HepG2 (cell line): ENCODE data around the gene RHBDL1. TPM values are rescaled to one million over a fixed set of nuclear protein-coding genes. Genes with fewer than 3 reads are reported as not detected.

Experiments used
- ATAC-seq: fragments of 200-7000 bp; cut with Tn5 transposase; 3 replicates; pipeline ENCODE4 v1.9.1; 2020; ENCODE audit warnings: mild to moderate bottlenecking, moderate library complexity
- BruUV-seq: library from RNA; stranded (reverse); fragments of 400-500 nt; replicated peaks from 2 replicates; lab custom pipeline; 2021; lab: Mats Ljungman, UMichigan
- CTCF ChIA-PET: fragments of 300-600 bp; formaldehyde crosslinking; extraction: SDS; loops from one replicate; lab custom pipeline; 2021; ENCODE audit warnings: low total read pairs, inconsistent platforms, low intra/inter-chr PET ratio; lab: Yijun Ruan, JAX
- POLR2A ChIA-PET: fragments of 350-600 bp; sonication (Branson Sonifier 250); formaldehyde crosslinking; loops from one replicate; lab custom pipeline; 2020; ENCODE audit warnings: antibody characterized with exemption, inconsistent platforms; lab: Yijun Ruan, JAX
- DNase-seq: peaks from one replicate; pipeline ENCODE4 v3.0.0-alpha.2; 2015; ENCODE audit warnings: low spot score
- FAIRE-seq: peaks from 3 replicates; lab custom pipeline; 2011; peaks lifted over from hg19 to GRCh38; lab: Jason Lieb, UNC
- H2AFZ ChIP-seq: one replicate; pipeline ENCODE4 v1.6.1; 2011; ENCODE audit warnings: low read length, inconsistent platforms
- H3K27ac ChIP-seq: fragments of 300-600 bp; 3 replicates; pipeline ENCODE4 v1.8.0; 2011; ENCODE audit warnings: mixed run types, mild to moderate bottlenecking, mixed read lengths, low read length, inconsistent platforms; ENCODE audit not compliant: insufficient read depth; ENCODE audit errors: extremely low read length
- H3K27me3 ChIP-seq, 2 experiments: fragments of 200-600 bp in 1 of 2; 2 replicates in 1 of 2; 3 replicates in 1 of 2; pipeline versions ENCODE4 v1.6.0 to v1.8.0; 2011; ENCODE audit warnings: low read length in 2 of 2, mild to moderate bottlenecking in 2 of 2, moderate library complexity in 2 of 2, inconsistent platforms in 1 of 2; ENCODE audit not compliant: insufficient read depth in 2 of 2, control insufficient read depth in 1 of 2
- H3K36me3 ChIP-seq, 2 experiments: fragments of 200-600 bp in 1 of 2; replicated peaks in 1 of 2; 2 replicates in 1 of 2; 3 replicates in 1 of 2; pipeline versions ENCODE4 v1.5.1 to v1.8.0; 2011; ENCODE audit warnings: low read length in 2 of 2, inconsistent platforms in 1 of 2; ENCODE audit not compliant: insufficient read depth in 2 of 2, control insufficient read depth in 1 of 2
- H3K4me1 ChIP-seq: 2 replicates; pipeline ENCODE4 v1.5.1; 2012; ENCODE audit warnings: low read length, inconsistent platforms; ENCODE audit not compliant: insufficient read depth
- H3K4me2 ChIP-seq: 2 replicates; pipeline ENCODE4 v1.6.0; 2011; ENCODE audit warnings: low read depth, low read length, inconsistent platforms
- H3K4me3 ChIP-seq, 3 experiments: fragments of 200-600 bp in 1 of 3; sonication (generic), shearing (Covaris generic) in 1 of 3; replicated peaks in 1 of 3; 2 replicates each; pipeline ENCODE4 v1.5.1; 2011 to 2016; ENCODE audit warnings: low read length in 3 of 3, inconsistent platforms in 2 of 3, low read depth in 2 of 3, mild to moderate bottlenecking in 2 of 3, control low read depth in 1 of 3, mixed read lengths in 1 of 3; ENCODE audit not compliant: insufficient read depth in 1 of 3
- H3K79me2 ChIP-seq: one replicate; pipeline ENCODE4 v1.6.1; 2011; ENCODE audit warnings: low read length, inconsistent platforms; ENCODE audit not compliant: insufficient read depth
- H3K9ac ChIP-seq: 2 replicates; pipeline ENCODE4 v1.6.0; 2011; ENCODE audit warnings: mild to moderate bottlenecking, low read depth, low read length, inconsistent platforms; ENCODE audit not compliant: insufficient read depth
- H3K9me3 ChIP-seq: 2 replicates; pipeline ENCODE4 v1.5.1; 2012; ENCODE audit warnings: mild to moderate bottlenecking, low read length
- H4K20me1 ChIP-seq: 2 replicates; pipeline ENCODE4 v1.6.0; 2011; ENCODE audit warnings: inconsistent platforms, mild to moderate bottlenecking, low read length, moderate library complexity; ENCODE audit not compliant: insufficient read depth
- FOXC1 ChIP-seq: sonication (generic); formaldehyde crosslinking; IDR thresholded peaks from 2 replicates; pipeline ENCODE4 v1.8.0; 2022; ENCODE audit warnings: mild to moderate bottlenecking, missing genetic modification reagents, borderline replicate concordance
- HNRNPK ChIP-seq: fragments of 200-400 bp; formaldehyde crosslinking; IDR thresholded peaks from 2 replicates; pipeline ENCODE4 v1.6.1; 2018; ENCODE audit warnings: low read length, low read depth, moderate library complexity, mild to moderate bottlenecking; ENCODE audit not compliant: poor library complexity, severe bottlenecking
- NKX3-1 ChIP-seq: sonication (generic); formaldehyde crosslinking; IDR thresholded peaks from 2 replicates; pipeline ENCODE4 v1.5.0; 2020; ENCODE audit warnings: missing genetic modification reagents
- SIX1 ChIP-seq: sonication (generic); formaldehyde crosslinking; IDR thresholded peaks from 2 replicates; pipeline ENCODE4 v1.4.0; 2020; ENCODE audit warnings: missing genetic modification reagents, borderline replicate concordance
- TBP ChIP-seq: sonication (generic); formaldehyde crosslinking; IDR thresholded peaks from 2 replicates; pipeline ENCODE4 v1.5.0; 2020; ENCODE audit warnings: missing genetic modification reagents
- YEATS4 ChIP-seq: sonication (generic); formaldehyde crosslinking; IDR thresholded peaks from 2 replicates; pipeline ENCODE4 v1.4.0; 2020; ENCODE audit warnings: missing genetic modification reagents, borderline replicate concordance
- ZNF143 ChIP-seq: sonication (generic); formaldehyde crosslinking; IDR thresholded peaks from 2 replicates; pipeline ENCODE4 v1.4.0; 2020; ENCODE audit warnings: missing genetic modification reagents
- WGBS: methylation state at CpG from one replicate; pipeline ENCODE4 v1.1.6; 2017; ENCODE audit warnings: low lambda C conversion rate; 5-methylcytosine and 5-hydroxymethylcytosine counted together
- in situ Hi-C: cut with HindIII; loops from 2 replicates; pipeline ENCODE4 v1.10.0; 2017; ENCODE audit warnings: low pct_unique_long_range_greater_than_20kb; ENCODE audit not compliant: extremely low pct_ligation_motif_present
- intact Hi-C: fragments of 100-400 bp; cut with micrococcal nuclease; formaldehyde crosslinking; loops from one replicate; pipeline ENCODE4 v1.10.0; 2022; ENCODE audit not compliant: unreplicated experiment
- polyA plus RNA-seq, 8 experiments: library from polyadenylated mRNA; depleted of rRNA in 3 of 8; stranded (reverse) in 7 of 8; unstranded in 1 of 8; fragments of >200 nt; fragmentation: Illumina TruSeq in 4 of 8; extraction: Trizol in 4 of 8; gene quantifications; 2 replicates each; pipeline versions ENCODE4 v1.2.1 to v1.2.3, GENCODE V29; 2011 to 2016; ENCODE audit warnings: low read depth in 4 of 8, missing spikeins in 1 of 8, mixed read lengths in 1 of 8; ENCODE audit not compliant: insufficient read depth in 1 of 8
- total RNA-seq, 5 experiments: library from RNA; depleted of rRNA; stranded (reverse); fragments of >200 nt; fragmentation: Illumina TruSeq; extraction: Trizol; gene quantifications; 2 replicates each; pipeline ENCODE4 v1.2.3, GENCODE V29; 2016; ENCODE audit warnings: low read depth in 1 of 5
- TF ChIP-seq, protein P1 (sequence below): sonication (generic); formaldehyde crosslinking; IDR thresholded peaks from 2 replicates; pipeline ENCODE4 v1.4.0; 2020; ENCODE audit warnings: missing genetic modification reagents
- TF ChIP-seq, protein P2 (sequence below): sonication (generic); formaldehyde crosslinking; IDR thresholded peaks from 2 replicates; pipeline ENCODE4 v1.4.0; 2020; ENCODE audit warnings: low read depth, missing genetic modification reagents
- TF ChIP-seq, protein P3 (sequence below): sonication (generic); formaldehyde crosslinking; IDR thresholded peaks from 2 replicates; pipeline ENCODE4 v1.9.0; 2022; ENCODE audit warnings: low read depth, missing genetic modification reagents

Gene RHBDL1
- total and polyA plus RNA-seq, 2 of the 13 experiments (the other 11 are each of a cell fraction or from before 2014, with no cell fraction given) = 1.8 to 3.8 TPM

DNA sequence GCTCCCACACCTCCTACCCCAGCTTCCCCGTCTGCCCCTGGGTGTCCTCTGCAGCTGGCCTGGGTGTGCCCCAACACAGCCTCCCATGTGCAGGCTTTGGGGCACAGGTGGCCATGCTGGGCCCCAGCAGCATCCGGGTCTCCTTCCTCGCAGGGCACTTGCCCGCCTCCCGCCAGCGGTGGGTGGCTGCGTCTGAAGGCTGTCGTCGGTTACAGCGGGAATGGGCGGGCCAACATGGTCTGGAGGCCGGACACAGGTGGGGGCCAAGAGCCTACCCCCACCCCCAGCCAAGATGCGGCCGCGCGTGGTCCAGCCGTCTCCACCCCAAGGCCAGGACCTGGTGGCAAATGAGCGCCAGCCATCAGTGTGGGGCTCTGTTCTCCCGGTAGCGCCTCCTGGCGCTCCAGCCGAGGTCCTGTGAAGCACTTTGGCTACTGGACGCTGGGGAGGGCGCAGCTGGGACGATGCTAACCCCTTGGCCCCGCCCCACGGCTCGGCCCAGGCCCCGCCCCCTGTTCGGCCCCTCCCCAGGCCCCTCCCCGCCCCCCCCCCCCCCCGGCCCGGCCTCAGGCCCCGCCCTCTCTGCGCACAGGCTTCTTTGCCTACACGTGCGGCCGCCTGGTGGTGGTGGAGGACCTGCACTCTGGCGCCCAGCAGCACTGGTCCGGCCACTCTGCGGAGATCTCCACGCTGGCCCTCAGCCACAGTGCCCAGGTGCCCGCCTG lies 14.8 kb upstream of the RHBDL1 start:
- H4K20me1 ChIP-seq = no peaks in the 10 kb centered on the region
- TF ChIP-seq, protein P1, sequence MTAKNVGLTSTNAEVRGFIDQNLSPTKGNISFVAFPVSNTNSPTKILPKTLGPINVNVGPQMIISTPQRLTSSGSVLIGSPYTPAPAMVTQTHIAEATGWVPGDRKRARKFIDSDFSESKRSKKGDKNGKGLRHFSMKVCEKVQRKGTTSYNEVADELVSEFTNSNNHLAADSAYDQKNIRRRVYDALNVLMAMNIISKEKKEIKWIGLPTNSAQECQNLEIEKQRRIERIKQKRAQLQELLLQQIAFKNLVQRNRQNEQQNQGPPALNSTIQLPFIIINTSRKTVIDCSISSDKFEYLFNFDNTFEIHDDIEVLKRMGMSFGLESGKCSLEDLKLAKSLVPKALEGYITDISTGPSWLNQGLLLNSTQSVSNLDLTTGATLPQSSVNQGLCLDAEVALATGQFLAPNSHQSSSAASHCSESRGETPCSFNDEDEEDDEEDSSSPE (CRISPR knock-in tag) = no peak
- TF ChIP-seq HNRNPK = peak; percentile 14
- TF ChIP-seq, all 625 proteins: peak for 1
- Histone ChIP-seq H3K4me2 (no peak overlapping the region), H3K4me1 (no peaks in the 10 kb centered on the region), H3K9me3 (no peaks in the 10 kb centered on the region), H3K27ac (no peak overlapping the region), H3K79me2 (no peaks in the 10 kb centered on the region), H3K36me3 (no peaks in the 10 kb centered on the region; a peak in 1 of 5 replicates), H3K9ac (no peak overlapping the region), H3K27me3 (no peaks in the 10 kb centered on the region), H3K4me3 (no peak overlapping the region), H2AFZ (no peak overlapping the region)
- WGBS = 91% methylated on average over 26 of the region's 43 CpGs
- intact Hi-C loops (no loop called here), in situ Hi-C loops (no loop called here)
- ChIA-PET CTCF (no interaction called here), POLR2A (no interaction called here)
- DNase-seq (no peak), FAIRE-seq (no peak), ATAC-seq (peak; percentile 9; the same call in 1 of the 3 replicates)
- BruUV-seq = no TSS peak

DNA sequence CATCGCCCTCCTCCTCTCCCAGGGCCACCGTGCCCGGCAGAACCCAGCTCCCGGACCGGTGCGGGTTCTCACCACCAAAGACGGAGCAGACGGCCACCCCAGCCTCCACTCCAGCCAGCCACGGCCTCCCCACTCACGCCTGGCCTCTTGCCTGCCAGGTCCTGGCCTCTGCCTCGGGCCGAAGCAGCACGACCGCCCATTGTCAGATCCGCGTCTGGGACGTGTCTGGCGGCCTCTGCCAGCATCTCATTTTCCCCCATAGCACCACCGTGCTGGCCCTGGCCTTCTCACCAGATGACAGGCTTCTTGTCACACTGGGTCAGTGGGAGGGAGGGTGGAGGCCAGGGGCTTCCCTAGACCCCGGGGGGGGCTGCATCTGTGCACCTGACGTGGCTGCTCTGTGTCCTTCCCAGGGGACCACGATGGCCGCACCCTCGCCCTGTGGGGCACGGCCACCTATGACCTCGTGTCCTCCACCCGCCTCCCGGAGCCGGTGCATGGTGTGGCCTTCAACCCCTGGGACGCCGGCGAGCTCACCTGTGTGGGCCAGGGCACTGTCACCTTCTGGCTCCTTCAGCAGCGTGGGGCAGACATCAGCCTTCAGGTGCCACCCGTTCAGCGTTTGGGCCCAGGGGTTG lies 14.2 kb upstream of the RHBDL1 start:
- H3K79me2 ChIP-seq = no peaks in the 10 kb centered on the region
- ATAC-seq = no peak
- no peaks in the 10 kb centered on the region for H3K9me3 ChIP-seq
- H3K27ac ChIP-seq = no peak overlapping the region
- BruUV-seq = no TSS peak
- no peaks in the 10 kb centered on the region; a peak in 1 of 5 replicates for H3K36me3 ChIP-seq
- H3K4me3 ChIP-seq = no peak overlapping the region
- no peak overlapping the region for H3K9ac ChIP-seq
- intact Hi-C loops = no loop called here
- H3K27me3 ChIP-seq = no peaks in the 10 kb centered on the region
- FAIRE-seq = no peak
- H3K4me1 ChIP-seq = no peaks in the 10 kb centered on the region
- no peaks in the 10 kb centered on the region for H4K20me1 ChIP-seq
- CTCF ChIA-PET = no interaction called here
- no peak overlapping the region for H2AFZ ChIP-seq
- H3K4me2 ChIP-seq = no peak overlapping the region
- DNase-seq = no peak
- POLR2A ChIA-PET = no interaction called here
- 98% methylated on average over 32 of the region's 35 CpGs for WGBS
- in situ Hi-C loops = no loop called here
- no peak for TF ChIP-seq YEATS4 (CRISPR knock-in tag)
- TF ChIP-seq, protein P2, sequence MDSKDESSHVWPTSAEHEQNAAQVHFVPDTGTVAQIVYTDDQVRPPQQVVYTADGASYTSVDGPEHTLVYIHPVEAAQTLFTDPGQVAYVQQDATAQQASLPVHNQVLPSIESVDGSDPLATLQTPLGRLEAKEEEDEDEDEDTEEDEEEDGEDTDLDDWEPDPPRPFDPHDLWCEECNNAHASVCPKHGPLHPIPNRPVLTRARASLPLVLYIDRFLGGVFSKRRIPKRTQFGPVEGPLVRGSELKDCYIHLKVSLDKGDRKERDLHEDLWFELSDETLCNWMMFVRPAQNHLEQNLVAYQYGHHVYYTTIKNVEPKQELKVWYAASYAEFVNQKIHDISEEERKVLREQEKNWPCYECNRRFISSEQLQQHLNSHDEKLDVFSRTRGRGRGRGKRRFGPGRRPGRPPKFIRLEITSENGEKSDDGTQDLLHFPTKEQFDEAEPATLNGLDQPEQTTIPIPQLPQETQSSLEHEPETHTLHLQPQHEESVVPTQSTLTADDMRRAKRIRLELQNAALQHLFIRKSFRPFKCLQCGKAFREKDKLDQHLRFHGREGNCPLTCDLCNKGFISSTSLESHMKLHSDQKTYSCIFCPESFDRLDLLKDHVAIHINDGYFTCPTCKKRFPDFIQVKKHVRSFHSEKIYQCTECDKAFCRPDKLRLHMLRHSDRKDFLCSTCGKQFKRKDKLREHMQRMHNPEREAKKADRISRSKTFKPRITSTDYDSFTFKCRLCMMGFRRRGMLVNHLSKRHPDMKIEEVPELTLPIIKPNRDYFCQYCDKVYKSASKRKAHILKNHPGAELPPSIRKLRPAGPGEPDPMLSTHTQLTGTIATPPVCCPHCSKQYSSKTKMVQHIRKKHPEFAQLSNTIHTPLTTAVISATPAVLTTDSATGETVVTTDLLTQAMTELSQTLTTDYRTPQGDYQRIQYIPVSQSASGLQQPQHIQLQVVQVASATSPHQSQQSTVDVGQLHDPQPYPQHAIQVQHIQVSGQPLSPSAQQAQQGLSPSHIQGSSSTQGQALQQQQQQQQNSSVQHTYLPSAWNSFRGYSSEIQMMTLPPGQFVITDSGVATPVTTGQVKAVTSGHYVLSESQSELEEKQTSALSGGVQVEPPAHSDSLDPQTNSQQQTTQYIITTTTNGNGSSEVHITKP = no peak
- no peak for TF ChIP-seq NKX3-1 (CRISPR knock-in tag)
- TF ChIP-seq, protein P3, sequence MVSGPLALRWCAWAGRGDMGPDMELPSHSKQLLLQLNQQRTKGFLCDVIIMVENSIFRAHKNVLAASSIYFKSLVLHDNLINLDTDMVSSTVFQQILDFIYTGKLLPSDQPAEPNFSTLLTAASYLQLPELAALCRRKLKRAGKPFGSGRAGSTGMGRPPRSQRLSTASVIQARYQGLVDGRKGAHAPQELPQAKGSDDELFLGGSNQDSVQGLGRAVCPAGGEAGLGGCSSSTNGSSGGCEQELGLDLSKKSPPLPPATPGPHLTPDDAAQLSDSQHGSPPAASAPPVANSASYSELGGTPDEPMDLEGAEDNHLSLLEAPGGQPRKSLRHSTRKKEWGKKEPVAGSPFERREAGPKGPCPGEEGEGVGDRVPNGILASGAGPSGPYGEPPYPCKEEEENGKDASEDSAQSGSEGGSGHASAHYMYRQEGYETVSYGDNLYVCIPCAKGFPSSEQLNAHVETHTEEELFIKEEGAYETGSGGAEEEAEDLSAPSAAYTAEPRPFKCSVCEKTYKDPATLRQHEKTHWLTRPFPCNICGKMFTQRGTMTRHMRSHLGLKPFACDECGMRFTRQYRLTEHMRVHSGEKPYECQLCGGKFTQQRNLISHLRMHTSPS (CRISPR knock-in tag) = no peak
- no peak for TF ChIP-seq SIX1
- TF ChIP-seq ZNF143 (CRISPR knock-in tag) = no peak
- TF ChIP-seq TBP = no peak
- TF ChIP-seq FOXC1 = no peak
